GM12873 (cell line): ENCODE results near the gene CTTNBP2.

Source experiments
- TF ChIP-seq, protein P1 (sequence below): IDR thresholded peaks from 2 replicates; pipeline ENCODE4 v1.5.1; 2012; ENCODE audit warnings: low read depth, mild to moderate bottlenecking, moderate library complexity, low read length, control low read depth; ENCODE audit not compliant: insufficient read depth; ENCODE audit errors: missing control alignments

CTTNBP2 gene

GRCh38 chr7:117755136-117755535 lies 118.1 kb downstream of the CTTNBP2 start:
- TF ChIP-seq, protein P1, sequence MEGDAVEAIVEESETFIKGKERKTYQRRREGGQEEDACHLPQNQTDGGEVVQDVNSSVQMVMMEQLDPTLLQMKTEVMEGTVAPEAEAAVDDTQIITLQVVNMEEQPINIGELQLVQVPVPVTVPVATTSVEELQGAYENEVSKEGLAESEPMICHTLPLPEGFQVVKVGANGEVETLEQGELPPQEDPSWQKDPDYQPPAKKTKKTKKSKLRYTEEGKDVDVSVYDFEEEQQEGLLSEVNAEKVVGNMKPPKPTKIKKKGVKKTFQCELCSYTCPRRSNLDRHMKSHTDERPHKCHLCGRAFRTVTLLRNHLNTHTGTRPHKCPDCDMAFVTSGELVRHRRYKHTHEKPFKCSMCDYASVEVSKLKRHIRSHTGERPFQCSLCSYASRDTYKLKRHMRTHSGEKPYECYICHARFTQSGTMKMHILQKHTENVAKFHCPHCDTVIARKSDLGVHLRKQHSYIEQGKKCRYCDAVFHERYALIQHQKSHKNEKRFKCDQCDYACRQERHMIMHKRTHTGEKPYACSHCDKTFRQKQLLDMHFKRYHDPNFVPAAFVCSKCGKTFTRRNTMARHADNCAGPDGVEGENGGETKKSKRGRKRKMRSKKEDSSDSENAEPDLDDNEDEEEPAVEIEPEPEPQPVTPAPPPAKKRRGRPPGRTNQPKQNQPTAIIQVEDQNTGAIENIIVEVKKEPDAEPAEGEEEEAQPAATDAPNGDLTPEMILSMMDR, result no peak

DNA sequence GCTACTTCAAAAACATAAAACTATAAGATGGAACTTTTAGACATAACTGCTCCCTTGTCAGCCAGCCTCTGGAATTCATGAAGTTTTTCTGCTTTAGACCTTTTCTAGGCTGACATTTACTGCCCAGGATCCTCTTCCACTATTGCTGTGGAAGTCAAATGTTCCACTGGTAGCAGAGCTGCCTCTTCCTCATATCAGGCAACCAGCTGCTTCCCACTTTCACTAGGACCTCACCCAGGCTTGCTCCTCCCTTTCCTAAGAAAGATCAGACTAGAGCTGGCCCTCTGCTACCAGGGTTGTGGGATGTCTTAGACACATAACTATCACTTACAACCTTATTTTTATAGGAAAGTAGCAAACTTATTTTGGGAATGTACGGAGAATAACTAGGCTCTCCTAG lies 121.5 kb downstream of the CTTNBP2 start:
- TF ChIP-seq, protein P1, result no peak

DNA sequence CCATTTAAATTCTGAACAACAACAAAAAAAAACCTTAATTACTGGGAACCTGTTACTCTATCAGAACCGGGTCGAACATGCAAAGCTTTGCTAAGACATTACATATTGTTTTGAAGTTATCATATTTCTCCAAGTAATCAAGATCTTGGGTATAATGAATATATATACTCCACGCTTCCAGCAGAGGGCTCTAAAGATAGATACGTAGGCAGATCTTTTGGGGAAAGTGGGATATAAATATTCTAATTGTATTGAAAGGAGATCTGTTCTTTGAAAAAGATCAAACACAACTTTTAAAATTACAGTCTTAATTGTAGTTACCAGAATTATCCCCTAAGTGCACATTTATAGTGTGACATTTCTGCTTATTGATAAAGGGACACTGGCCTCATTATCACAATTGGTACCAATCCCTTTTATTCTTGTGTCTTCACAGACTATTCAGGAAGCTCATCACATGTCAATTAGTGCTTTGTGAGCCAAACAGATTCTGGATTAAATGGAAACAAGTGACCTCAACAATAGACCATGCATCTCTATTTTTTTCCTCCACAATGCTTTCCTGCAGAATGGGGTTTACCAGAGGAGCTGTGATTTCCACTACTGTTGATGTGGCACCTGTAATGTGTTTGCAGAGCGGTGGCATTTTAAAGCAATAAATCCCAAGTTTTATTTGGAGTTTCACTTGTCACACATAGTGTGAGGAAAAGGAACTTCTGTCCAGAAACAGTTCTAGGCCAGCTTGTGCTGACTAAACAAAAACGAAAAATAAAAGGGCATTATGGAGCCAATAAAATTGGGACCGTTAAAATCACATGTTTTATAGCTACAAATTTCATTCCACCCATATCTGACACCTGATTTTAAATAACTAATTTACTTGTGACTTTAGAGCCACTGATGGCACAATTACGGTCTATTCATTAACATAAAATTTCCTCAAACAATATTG lies 122.4 kb downstream of the CTTNBP2 start:
- TF ChIP-seq, protein P1, result peak; percentile 40

DNA sequence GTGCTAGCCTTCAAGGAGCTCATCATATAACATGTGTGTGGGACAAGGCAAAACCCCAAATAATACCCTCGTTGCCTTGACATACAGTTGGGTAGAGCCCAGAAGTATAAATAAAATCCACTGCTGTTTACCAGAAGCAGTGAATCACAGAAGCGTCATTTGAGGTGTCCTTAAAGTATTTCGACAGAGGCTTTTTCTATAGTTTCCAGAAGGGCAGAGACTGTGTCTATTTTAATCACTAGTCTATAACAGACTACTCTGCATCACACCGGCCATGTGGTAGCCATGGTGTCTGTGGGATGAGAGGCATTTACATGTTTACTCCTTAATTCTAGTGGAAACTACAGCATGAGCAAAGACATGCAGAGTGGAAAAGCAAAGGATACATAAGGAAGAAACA lies 131.3 kb downstream of the CTTNBP2 start:
- TF ChIP-seq, protein P1, result no peak

- TF ChIP-seq, protein P1, result no peak
These were observed 134.2 kb downstream of the CTTNBP2 start for GRCh38 chr7:117739085-117739484.

DNA sequence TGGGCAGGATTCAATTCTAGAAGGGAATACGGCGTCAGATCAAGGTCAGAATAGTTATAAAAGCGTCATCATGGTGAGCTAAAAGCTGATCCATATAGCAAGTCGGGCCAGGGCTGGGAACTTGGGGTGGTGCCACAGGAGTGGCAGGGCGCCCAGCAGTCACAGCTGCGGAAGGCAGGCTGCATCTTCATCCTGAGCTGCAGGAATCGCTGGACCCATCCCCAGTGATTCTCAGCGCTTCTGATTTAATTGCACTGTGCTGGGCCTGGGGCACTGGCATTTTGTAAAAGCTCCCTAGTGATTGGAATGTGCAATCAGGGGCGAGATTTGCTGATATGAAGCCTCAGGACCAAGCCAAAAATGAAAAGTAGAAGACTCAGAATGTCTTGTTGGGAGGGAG lies 135.3 kb downstream of the CTTNBP2 start:
- TF ChIP-seq, protein P1, result no peak

DNA sequence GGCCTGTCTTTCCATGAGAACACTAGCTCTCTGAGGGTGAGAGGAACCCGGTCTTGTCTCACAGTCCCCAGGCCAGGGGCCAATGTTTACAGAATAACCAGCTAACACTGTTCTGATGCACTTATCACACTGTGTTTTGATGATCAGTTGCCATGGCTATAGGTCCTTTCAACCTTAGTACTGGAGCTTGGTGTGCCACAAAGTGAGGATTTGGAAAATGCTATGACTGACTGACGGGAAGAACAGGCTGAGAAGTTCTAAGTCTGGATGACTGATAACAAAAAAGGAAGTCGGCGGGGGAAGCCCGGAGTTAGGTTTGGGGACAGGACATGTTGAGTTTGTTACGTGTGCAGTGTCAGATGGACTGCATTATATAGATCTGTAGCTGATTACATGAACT lies 141.8 kb downstream of the CTTNBP2 start:
- TF ChIP-seq, protein P1, result no peak
